WTC11 (cell line): Measurements from ENCODE around the gene C1orf159. TPM values are rescaled to one million over a fixed set of nuclear protein-coding genes. Genes with fewer than 3 reads are reported as not detected.

Source experiments
- ATAC-seq: fragments of 200-7000 bp; cut with Tn5 transposase; 2 replicates; pipeline ENCODE4 v1.10.0; 2021; ENCODE audit warnings: mild to moderate bottlenecking, moderate library complexity
- CTCF ChIA-PET: fragments of 300-600 bp; sonication (Branson Sonifier 250); formaldehyde crosslinking; loops from one replicate; lab custom pipeline; 2021; ENCODE audit warnings: antibody characterized with exemption; lab: Charles Lee
- POLR2A ChIA-PET: fragments of 350-600 bp; sonication (Branson Sonifier 250); formaldehyde crosslinking; loops from one replicate; lab custom pipeline; 2021; ENCODE audit warnings: antibody characterized with exemption; lab: Charles Lee
- DNase-seq: peaks from one replicate; pipeline ENCODE4 v3.0.0; 2021; ENCODE audit warnings: low spot score
- H3K27ac Mint-ChIP-seq: 2 replicates; pipeline ENCODE4 v1.8.0; 2021; ENCODE audit warnings: mixed read lengths
- H3K27me3 Mint-ChIP-seq: 2 replicates; pipeline ENCODE4 v1.8.0; 2021; ENCODE audit warnings: low read depth, mild to moderate bottlenecking, moderate library complexity, mixed read lengths
- H3K36me3 Mint-ChIP-seq: 2 replicates; pipeline ENCODE4 v1.8.0; 2021; ENCODE audit warnings: mixed read lengths
- H3K4me1 Mint-ChIP-seq: 2 replicates; pipeline ENCODE4 v1.8.0; 2022; ENCODE audit warnings: mixed read lengths
- H3K4me3 Mint-ChIP-seq: 2 replicates; pipeline ENCODE4 v1.8.0; 2021; ENCODE audit warnings: mild to moderate bottlenecking, moderate library complexity, mixed read lengths
- H3K9me3 Mint-ChIP-seq: 2 replicates; pipeline ENCODE4 v1.8.0; 2021; ENCODE audit warnings: mixed read lengths
- CTCF ChIP-seq: fragments of 200-600 bp; IDR thresholded peaks from 2 replicates; pipeline ENCODE4 v1.8.0; 2022; ENCODE audit warnings: antibody characterized with exemption
- E2F5 ChIP-seq: sonication (generic); formaldehyde crosslinking; IDR thresholded peaks from 2 replicates; pipeline ENCODE4 v1.8.1; 2022; ENCODE audit warnings: mild to moderate bottlenecking, moderate library complexity, missing genetic modification reagents
- ETV6 ChIP-seq: sonication (generic); formaldehyde crosslinking; IDR thresholded peaks from 2 replicates; pipeline ENCODE4 v1.8.1; 2022; ENCODE audit warnings: mild to moderate bottlenecking, missing genetic modification reagents
- GRHL2 ChIP-seq: fragments of 250-450 bp; sonication (Bioruptor Pico); IDR thresholded peaks from 2 replicates; pipeline ENCODE4 v1.8.0; 2022; ENCODE audit warnings: mild to moderate bottlenecking, moderate library complexity; ENCODE audit not compliant: insufficient replicate concordance, severe bottlenecking
- IRF2 ChIP-seq: sonication (generic); formaldehyde crosslinking; IDR thresholded peaks from 2 replicates; pipeline ENCODE4 v1.8.0; 2022; ENCODE audit warnings: low read depth, missing genetic modification reagents, borderline replicate concordance
- JAZF1 ChIP-seq: fragments of 250-450 bp; sonication (Bioruptor Pico); IDR thresholded peaks from 2 replicates; pipeline ENCODE4 v1.9.0; 2021; ENCODE audit warnings: moderate library complexity, mild to moderate bottlenecking, inconsistent platforms
- NR1H2 ChIP-seq: sonication (generic); formaldehyde crosslinking; IDR thresholded peaks from 2 replicates; pipeline ENCODE4 v1.9.0; 2021; ENCODE audit warnings: mild to moderate bottlenecking, moderate library complexity, missing genetic modification reagents
- NR2C2 ChIP-seq: sonication (generic); formaldehyde crosslinking; IDR thresholded peaks from 2 replicates; pipeline ENCODE4 v1.8.0; 2022; ENCODE audit warnings: mild to moderate bottlenecking, missing genetic modification reagents
- NR3C1 ChIP-seq: sonication (generic); formaldehyde crosslinking; conservative IDR thresholded peaks from 2 replicates; pipeline ENCODE4 v1.8.1; 2023; ENCODE audit warnings: low read depth, mild to moderate bottlenecking, missing genetic modification reagents
- SP1 ChIP-seq: sonication (generic); formaldehyde crosslinking; conservative IDR thresholded peaks from 2 replicates; pipeline ENCODE4 v1.8.1; 2022; ENCODE audit warnings: missing genetic modification reagents
- TCF7 ChIP-seq: sonication (generic); formaldehyde crosslinking; IDR thresholded peaks from 2 replicates; pipeline ENCODE4 v1.8.0; 2022; ENCODE audit warnings: mild to moderate bottlenecking, low read depth, missing genetic modification reagents, moderate library complexity
- ZBTB43 ChIP-seq: sonication (generic); formaldehyde crosslinking; IDR thresholded peaks from 2 replicates; pipeline ENCODE4 v1.8.1; 2023; ENCODE audit warnings: mild to moderate bottlenecking, missing genetic modification reagents
- ZNF425 ChIP-seq: fragments of 250-450 bp; sonication (Bioruptor Pico); conservative IDR thresholded peaks from 2 replicates; pipeline ENCODE4 v1.9.0; 2021; ENCODE audit warnings: mild to moderate bottlenecking
- ZNF512 ChIP-seq: sonication (generic); formaldehyde crosslinking; IDR thresholded peaks from 2 replicates; pipeline ENCODE4 v1.8.1; 2022; ENCODE audit warnings: missing genetic modification reagents, borderline replicate concordance
- total RNA-seq: library from RNA; stranded (reverse); gene quantifications from 3 replicates; pipeline ENCODE4 v1.2.3, GENCODE V29; 2021

The C1orf159 gene
- total RNA-seq, 1 experiment from 2014 or later, result 17.8 TPM

- peaks cover 8% of the 10 kb centered on the region for H3K4me1 Mint-ChIP-seq
- H3K27ac Mint-ChIP-seq, result no peak overlapping the region
- peaks cover 53% of the 10 kb centered on the region for H3K27me3 Mint-ChIP-seq
- CTCF ChIA-PET, result interaction anchor here (1.2 to 4.0 kb wide), 8 partner anchors 13 to 90 kb away, joined by 4 to 20 read pairs (median 10); partner anchors contain the start of genes PERM1 and RNF223
- no peaks in the 10 kb centered on the region for H3K9me3 Mint-ChIP-seq
- TF ChIP-seq NR1H2 (CRISPR knock-in tag) (no peak), ZNF512 (CRISPR knock-in tag) (no peak), ZBTB43 (CRISPR knock-in tag) (no peak), IRF2 (no peak), CTCF (no peak), GRHL2 (no peak), ZNF425 (CRISPR knock-in tag) (no peak), TCF7 (CRISPR knock-in tag) (no peak), JAZF1 (CRISPR knock-in tag) (no peak), NR2C2 (CRISPR knock-in tag) (no peak)
- H3K36me3 Mint-ChIP-seq, result no peaks in the 10 kb centered on the region
- POLR2A ChIA-PET, result no interaction called here
- ATAC-seq (no peak), DNase-seq (no peak)
- peak overlapping the region; percentile 57 for H3K4me3 Mint-ChIP-seq
Observed at GRCh38 chr1:1060281-1061000, 55.4 kb downstream of the C1orf159 start.

GRCh38 chr1:1059494-1060280, 56.2 kb downstream of the C1orf159 start:
- no peaks in the 10 kb centered on the region for H3K36me3 Mint-ChIP-seq
- H3K4me1 Mint-ChIP-seq, result peaks cover 8% of the 10 kb centered on the region; the same call in 1 of the 2 replicates
- no peaks in the 10 kb centered on the region for H3K9me3 Mint-ChIP-seq
- POLR2A ChIA-PET, result interaction anchor here (0.6 kb wide), 2 partner anchors 72 to 876 kb away, joined by 3 to 5 read pairs; no protein-coding TSS in a partner anchor
- no peak overlapping the region for H3K27ac Mint-ChIP-seq
- DNase-seq, result peak; percentile 91
- H3K27me3 Mint-ChIP-seq, result peaks cover 53% of the 10 kb centered on the region
- ATAC-seq, result peak; percentile 65
- peak overlapping the region; percentile 57 for H3K4me3 Mint-ChIP-seq
- TF ChIP-seq E2F5 (peak; percentile 73), ETV6 (CRISPR knock-in tag) (peak; percentile 53; the same call in 1 of the 2 replicates), NR3C1 (CRISPR knock-in tag) (no peak), SP1 (CRISPR knock-in tag) (peak; percentile 95)
- TF ChIP-seq, all 79 proteins: peak for 3
- CTCF ChIA-PET, result interaction anchor here (1.0 to 4.0 kb wide), 16 partner anchors 12 to 232 kb away, joined by 3 to 20 read pairs (median 5); partner anchors contain the start of genes AGRN, PERM1 and RNF223
